PC-3 (cell line): ENCODE measurements around the gene TSEN2. TPM values are rescaled to one million over a fixed set of nuclear protein-coding genes. Genes with fewer than 3 reads are reported as not detected.

ENCODE experiments used
- ATAC-seq: fragments of 200-7000 bp; cut with Tn5 transposase; 2 replicates; pipeline ENCODE4 v1.9.1; 2020; ENCODE audit warnings: mild to moderate bottlenecking, moderate library complexity
- BruUV-seq: library from RNA; stranded (reverse); fragments of 400-500 nt; replicated peaks from 2 replicates; lab custom pipeline; 2021; lab: Mats Ljungman, UMichigan
- CTCF ChIA-PET: fragments of 300-600 bp; sonication (Branson Sonifier 250); formaldehyde crosslinking; loops from one replicate; lab custom pipeline; 2022; ENCODE audit warnings: antibody characterized with exemption; lab: Charles Lee
- POLR2A ChIA-PET: fragments of 300-600 bp; sonication (Branson Sonifier 250); formaldehyde crosslinking; loops from one replicate; lab custom pipeline; 2022; ENCODE audit warnings: antibody characterized with exemption; ENCODE audit not compliant: unreplicated experiment; lab: Charles Lee
- DNase-seq: peaks from one replicate; pipeline ENCODE4 v3.0.0-alpha.2; 2015
- H2AFZ ChIP-seq: fragments of 300-600 bp; sonication (generic); 2 replicates; pipeline ENCODE4 v1.6.0; 2016; ENCODE audit warnings: antibody characterized with exemption, low read length
- H3F3A ChIP-seq: fragments of 300-600 bp; sonication (generic); one replicate; pipeline ENCODE4 v1.6.0; 2017; ENCODE audit warnings: antibody characterized with exemption, low read length, control low read depth, mild to moderate bottlenecking; ENCODE audit not compliant: unreplicated experiment
- H3K27ac ChIP-seq: fragments of 300-600 bp; sonication (generic); 2 replicates; pipeline ENCODE4 v1.5.1; 2016; ENCODE audit warnings: mild to moderate bottlenecking, low read length
- H3K27me3 ChIP-seq: fragments of 300-600 bp; sonication (generic); 2 replicates; pipeline ENCODE4 v1.6.1; 2016; ENCODE audit warnings: low read length, mixed read lengths
- H3K36me3 ChIP-seq: fragments of 300-600 bp; sonication (generic); 2 replicates; pipeline ENCODE4 v1.6.1; 2016; ENCODE audit warnings: low read depth, mixed run types, low read length, mixed read lengths
- H3K4me1 ChIP-seq: fragments of 300-600 bp; sonication (generic); 2 replicates; pipeline ENCODE4 v1.5.1; 2016; ENCODE audit warnings: low read length; ENCODE audit not compliant: insufficient read depth
- H3K4me2 ChIP-seq: fragments of 300-600 bp; sonication (generic); 2 replicates; pipeline ENCODE4 v1.6.0; 2016; ENCODE audit warnings: low read length
- H3K4me3 ChIP-seq: fragments of 300-600 bp; sonication (generic); 2 replicates; pipeline ENCODE4 v1.5.1; 2016; ENCODE audit warnings: mild to moderate bottlenecking, low read length, mixed read lengths
- H3K79me2 ChIP-seq: fragments of 300-600 bp; sonication (generic); 2 replicates; pipeline ENCODE4 v1.6.1; 2017; ENCODE audit warnings: low read length, mixed read lengths
- H3K9ac ChIP-seq: fragments of 300-600 bp; sonication (generic); 2 replicates; pipeline ENCODE4 v1.6.0; 2016; ENCODE audit warnings: mild to moderate bottlenecking, low read length
- H3K9me2 ChIP-seq: fragments of 300-600 bp; sonication (generic); replicated peaks from 2 replicates; pipeline ENCODE4 v1.6.1; 2016; ENCODE audit warnings: mixed run types, low read length, mixed read lengths
- H3K9me3 ChIP-seq: fragments of 300-600 bp; sonication (generic); 2 replicates; pipeline ENCODE4 v1.6.1; 2016; ENCODE audit warnings: low read length, mixed read lengths
- H4K20me1 ChIP-seq: fragments of 300-600 bp; sonication (generic); 2 replicates; pipeline ENCODE4 v1.6.1; 2016; ENCODE audit warnings: low read length, mixed read lengths
- EZH2 ChIP-seq: fragments of 300-600 bp; sonication (generic); IDR thresholded peaks from one replicate; pipeline ENCODE4 v1.6.1; 2017; ENCODE audit warnings: antibody characterized with exemption, mild to moderate bottlenecking, low read length; ENCODE audit not compliant: unreplicated experiment
- EZH2phosphoT487 ChIP-seq: fragments of 300-600 bp; sonication (generic); IDR thresholded peaks from 2 replicates; pipeline ENCODE4 v1.6.1; 2018; ENCODE audit warnings: mild to moderate bottlenecking, antibody characterized with exemption, low read length, borderline replicate concordance
- intact Hi-C: fragments of 100-400 bp; cut with micrococcal nuclease; formaldehyde crosslinking; loops from 2 replicates; pipeline ENCODE4 v1.9.0; 2023
- total RNA-seq: library from RNA; depleted of rRNA; stranded (reverse); fragments of >200 nt; gene quantifications from 2 replicates; pipeline ENCODE4 v1.2.3, GENCODE V29; 2014
- TF ChIP-seq, protein P1 (sequence below): fragments of 300-600 bp; sonication (generic); conservative IDR thresholded peaks from 2 replicates; pipeline ENCODE4 v1.5.1; 2017; ENCODE audit warnings: antibody characterized with exemption, low read depth, mild to moderate bottlenecking, low read length

The TSEN2 gene
- total RNA-seq, 1 experiment from 2014 or later: 40.2 TPM

DNA sequence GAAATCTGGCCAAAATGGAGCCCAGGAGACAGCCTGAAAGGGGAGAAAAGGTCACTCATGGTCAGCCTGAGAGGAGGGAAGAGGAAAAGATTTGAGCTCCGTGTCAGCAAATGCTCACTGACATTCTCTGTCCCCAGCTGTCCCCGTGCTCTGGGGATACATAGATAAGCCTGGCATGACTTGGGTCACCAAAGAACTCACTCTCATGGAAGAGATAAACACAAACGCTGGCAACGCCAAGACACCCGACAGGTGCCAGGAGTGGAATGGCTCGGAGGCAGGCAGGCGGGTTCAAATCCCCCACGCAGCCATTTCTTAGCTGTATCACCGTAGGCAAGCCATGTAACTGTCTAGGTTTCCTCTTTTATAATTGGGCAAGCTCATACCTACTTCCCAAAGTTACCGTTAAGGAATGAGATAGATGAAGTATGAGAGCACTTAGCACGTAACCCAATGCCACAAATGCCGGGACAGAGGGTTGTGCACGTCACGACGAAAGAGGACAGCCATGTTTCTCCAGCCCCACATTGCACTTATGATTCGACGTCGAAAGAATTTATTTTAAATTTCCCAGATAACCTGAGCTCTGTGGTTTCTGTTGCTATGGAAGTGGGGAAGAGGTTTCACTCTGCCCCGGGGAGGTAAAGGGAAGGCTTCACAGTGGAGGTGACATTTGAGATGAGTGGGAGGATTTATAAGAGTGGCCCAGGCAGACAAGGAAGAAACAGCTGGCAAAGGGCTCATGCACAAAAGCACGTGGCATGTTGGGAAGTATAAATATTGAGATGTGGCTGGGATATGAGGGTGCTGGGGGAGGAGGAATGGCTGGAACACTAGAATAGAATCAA, 41.4 kb upstream of the TSEN2 start:
- POLR2A ChIA-PET: interaction anchor here (1.2 kb wide), 1 partner anchor 27 kb away, joined by 5 read pairs; no protein-coding TSS in a partner anchor
- Histone ChIP-seq H3K36me3 (no peaks in the 10 kb centered on the region), H3K27ac (peak overlapping the region; percentile 98), H3F3A (peaks cover 20% of the 10 kb centered on the region), H3K9ac (peak overlapping the region; percentile 93), H3K4me1 (peaks cover 35% of the 10 kb centered on the region), H3K4me3 (no peak overlapping the region), H3K9me2 (no peaks in the 10 kb centered on the region), H4K20me1 (no peaks in the 10 kb centered on the region), H3K4me2 (no peak overlapping the region), H2AFZ (no peak overlapping the region), H3K79me2 (no peaks in the 10 kb centered on the region), H3K27me3 (no peaks in the 10 kb centered on the region), H3K9me3 (no peaks in the 10 kb centered on the region)
- DNase-seq (peak; percentile 73), ATAC-seq (no peak)
- intact Hi-C loops: no loop called here
- CTCF ChIA-PET: no interaction called here
- no TSS peak for BruUV-seq
- TF ChIP-seq, protein P1, sequence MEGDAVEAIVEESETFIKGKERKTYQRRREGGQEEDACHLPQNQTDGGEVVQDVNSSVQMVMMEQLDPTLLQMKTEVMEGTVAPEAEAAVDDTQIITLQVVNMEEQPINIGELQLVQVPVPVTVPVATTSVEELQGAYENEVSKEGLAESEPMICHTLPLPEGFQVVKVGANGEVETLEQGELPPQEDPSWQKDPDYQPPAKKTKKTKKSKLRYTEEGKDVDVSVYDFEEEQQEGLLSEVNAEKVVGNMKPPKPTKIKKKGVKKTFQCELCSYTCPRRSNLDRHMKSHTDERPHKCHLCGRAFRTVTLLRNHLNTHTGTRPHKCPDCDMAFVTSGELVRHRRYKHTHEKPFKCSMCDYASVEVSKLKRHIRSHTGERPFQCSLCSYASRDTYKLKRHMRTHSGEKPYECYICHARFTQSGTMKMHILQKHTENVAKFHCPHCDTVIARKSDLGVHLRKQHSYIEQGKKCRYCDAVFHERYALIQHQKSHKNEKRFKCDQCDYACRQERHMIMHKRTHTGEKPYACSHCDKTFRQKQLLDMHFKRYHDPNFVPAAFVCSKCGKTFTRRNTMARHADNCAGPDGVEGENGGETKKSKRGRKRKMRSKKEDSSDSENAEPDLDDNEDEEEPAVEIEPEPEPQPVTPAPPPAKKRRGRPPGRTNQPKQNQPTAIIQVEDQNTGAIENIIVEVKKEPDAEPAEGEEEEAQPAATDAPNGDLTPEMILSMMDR: no peak
- TF ChIP-seq EZH2phosphoT487: no peak
- TF ChIP-seq EZH2: no peak

DNA sequence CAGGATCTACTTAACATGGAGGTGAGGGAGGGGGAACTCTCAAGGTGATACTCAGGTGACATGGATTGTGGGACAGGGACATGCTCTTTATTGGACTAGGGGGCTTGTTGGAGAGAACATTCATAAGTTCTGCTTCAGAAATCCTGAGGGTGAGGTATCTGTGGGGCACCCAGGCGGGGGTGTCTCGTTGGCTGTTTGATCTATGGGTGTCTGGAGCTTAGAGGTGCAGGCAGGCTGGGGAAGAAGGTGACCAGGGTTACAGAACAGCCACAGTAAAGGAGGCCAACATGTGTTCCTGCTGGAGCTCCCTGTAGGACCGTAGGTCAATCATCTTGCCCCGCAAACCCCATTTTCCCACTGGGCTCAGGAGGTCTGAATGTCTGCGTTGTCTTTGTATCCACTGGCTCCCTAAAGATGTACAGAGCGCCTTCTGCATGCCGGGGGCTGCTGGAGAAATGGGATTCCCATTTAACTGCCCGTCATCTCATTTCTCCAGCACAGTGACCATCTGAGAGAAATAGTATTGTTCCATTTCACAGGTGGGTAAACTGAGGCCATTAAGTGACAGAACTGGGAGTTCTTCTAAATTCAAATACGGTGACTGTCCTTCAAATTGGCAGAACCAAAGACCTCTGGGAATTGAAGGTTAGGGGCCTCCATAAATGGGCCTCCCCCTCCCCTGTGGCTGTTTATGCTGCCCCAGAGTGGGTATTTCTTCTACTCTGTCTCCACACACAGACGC, 40.3 kb upstream of the TSEN2 start:
- Histone ChIP-seq H3K4me2 (peak overlapping the region; percentile 66), H3K79me2 (no peaks in the 10 kb centered on the region), H3F3A (peaks cover 20% of the 10 kb centered on the region), H3K9me3 (no peaks in the 10 kb centered on the region), H3K9me2 (no peaks in the 10 kb centered on the region), H3K4me3 (no peak overlapping the region), H3K9ac (peak overlapping the region; percentile 93), H2AFZ (no peak overlapping the region), H4K20me1 (no peaks in the 10 kb centered on the region), H3K4me1 (peaks cover 35% of the 10 kb centered on the region), H3K36me3 (no peaks in the 10 kb centered on the region), H3K27ac (peak overlapping the region; percentile 98), H3K27me3 (no peaks in the 10 kb centered on the region)
- CTCF ChIA-PET: no interaction called here
- ATAC-seq (no peak), DNase-seq (no peak)
- BruUV-seq: no TSS peak
- POLR2A ChIA-PET: no interaction called here
- TF ChIP-seq, protein P1: no peak
- TF ChIP-seq EZH2phosphoT487 (no peak), EZH2 (no peak)
- intact Hi-C loops: loop anchor here (2.0 kb wide), 1 partner anchor 19 kb away; no protein-coding TSS in a partner anchor
